A673 (cell line): ENCODE data around the gene ROBO4. TPM values are rescaled to one million over a fixed set of nuclear protein-coding genes. Genes with fewer than 3 reads are reported as not detected.

Source experiments
- BruUV-seq: library from RNA; stranded (reverse); fragments of 400-500 nt; replicated peaks from 2 replicates; lab custom pipeline; 2021; lab: Mats Ljungman, UMichigan
- CTCF ChIA-PET: fragments of 300-600 bp; sonication (Branson Sonifier 250); formaldehyde crosslinking; loops from one replicate; lab custom pipeline; 2022; ENCODE audit warnings: antibody characterized with exemption; lab: Charles Lee
- POLR2A ChIA-PET: fragments of 300-600 bp; sonication (Branson Sonifier 250); formaldehyde crosslinking; loops from one replicate; lab custom pipeline; 2022; ENCODE audit warnings: antibody characterized with exemption; ENCODE audit not compliant: low non-redundant PET; lab: Charles Lee
- DNase-seq: peaks from one replicate; pipeline ENCODE4 v3.0.0-alpha.2; 2015; ENCODE audit warnings: low spot score
- H3K27ac ChIP-seq: fragments of 200-600 bp; sonication (generic); 2 replicates; pipeline ENCODE4 v1.5.1; 2016; ENCODE audit warnings: mixed run types, low read depth, mild to moderate bottlenecking, mixed read lengths, antibody characterized with exemption, low read length; ENCODE audit not compliant: poor library complexity, severe bottlenecking
- H3K27me3 ChIP-seq: fragments of 200-600 bp; sonication (generic); replicated peaks from 2 replicates; pipeline ENCODE4 v1.6.1; 2017; ENCODE audit warnings: mixed run types, low read depth, mild to moderate bottlenecking, mixed read lengths, antibody characterized with exemption, low read length; ENCODE audit not compliant: insufficient read depth, poor library complexity
- H3K36me3 ChIP-seq: fragments of 200-600 bp; sonication (generic); 2 replicates; pipeline ENCODE4 v1.6.1; 2016; ENCODE audit warnings: mixed run types, mild to moderate bottlenecking, mixed read lengths, antibody characterized with exemption, low read length; ENCODE audit not compliant: insufficient read depth, poor library complexity, severe bottlenecking
- H3K4me1 ChIP-seq: fragments of 200-600 bp; sonication (generic); 2 replicates; pipeline ENCODE4 v1.6.1; 2017; ENCODE audit warnings: mixed run types, mild to moderate bottlenecking, mixed read lengths, antibody characterized with exemption, low read length; ENCODE audit not compliant: insufficient read depth, poor library complexity, severe bottlenecking
- H3K4me3 ChIP-seq: fragments of 200-600 bp; sonication (generic); 2 replicates; pipeline ENCODE4 v1.5.1; 2016; ENCODE audit warnings: low read depth, mixed run types, mild to moderate bottlenecking, mixed read lengths, low read length; ENCODE audit not compliant: poor library complexity, severe bottlenecking
- H3K9me3 ChIP-seq: fragments of 200-600 bp; sonication (generic); 2 replicates; pipeline ENCODE4 v1.6.1; 2016; ENCODE audit warnings: mixed run types, low read depth, mild to moderate bottlenecking, mixed read lengths, antibody characterized with exemption, low read length; ENCODE audit not compliant: poor library complexity, severe bottlenecking
- EZH2 ChIP-seq: fragments of 200-600 bp; sonication (generic); IDR thresholded peaks from 2 replicates; pipeline ENCODE4 v1.6.1; 2017; ENCODE audit warnings: borderline replicate concordance, low read depth, mild to moderate bottlenecking, mixed read lengths, antibody characterized with exemption, low read length; ENCODE audit not compliant: poor library complexity, severe bottlenecking
- intact Hi-C: fragments of 100-400 bp; cut with micrococcal nuclease; formaldehyde crosslinking; loops from one replicate; pipeline ENCODE4 v1.10.0; 2022; ENCODE audit not compliant: unreplicated experiment
- total RNA-seq: library from RNA; stranded (reverse); gene quantifications from 2 replicates; pipeline ENCODE4 v1.2.3, GENCODE V29; 2021
- TF ChIP-seq, protein P1 (sequence below): fragments of 300-800, 200-600 bp; sonication (generic); conservative IDR thresholded peaks from 2 replicates; pipeline ENCODE4 v1.5.1; 2017; ENCODE audit warnings: low read depth, mild to moderate bottlenecking, antibody characterized with exemption, low read length, moderate library complexity, mixed read lengths

The ROBO4 gene
- total RNA-seq, 1 experiment from 2014 or later: not detected

DNA sequence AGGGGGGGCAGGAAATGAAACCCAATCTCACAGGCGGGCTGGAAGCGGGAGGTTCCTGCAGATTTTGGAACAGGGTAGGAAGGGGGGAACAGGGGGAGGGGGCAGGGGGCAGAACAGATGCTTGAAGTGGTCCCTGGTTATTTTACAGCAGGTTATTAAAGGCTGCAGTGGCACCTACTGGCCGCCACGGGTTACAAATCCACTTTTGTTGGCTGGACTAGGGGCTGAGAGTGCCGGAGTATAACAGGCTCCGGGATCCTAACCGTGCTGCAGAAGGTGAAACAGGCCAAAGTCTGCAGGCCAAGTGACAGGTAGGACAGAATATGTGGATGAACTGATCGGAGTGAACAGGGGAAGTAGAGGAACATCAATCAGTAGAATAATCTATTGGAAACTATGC is 30.0 kb downstream of the ROBO4 start:
- TF ChIP-seq, protein P1, sequence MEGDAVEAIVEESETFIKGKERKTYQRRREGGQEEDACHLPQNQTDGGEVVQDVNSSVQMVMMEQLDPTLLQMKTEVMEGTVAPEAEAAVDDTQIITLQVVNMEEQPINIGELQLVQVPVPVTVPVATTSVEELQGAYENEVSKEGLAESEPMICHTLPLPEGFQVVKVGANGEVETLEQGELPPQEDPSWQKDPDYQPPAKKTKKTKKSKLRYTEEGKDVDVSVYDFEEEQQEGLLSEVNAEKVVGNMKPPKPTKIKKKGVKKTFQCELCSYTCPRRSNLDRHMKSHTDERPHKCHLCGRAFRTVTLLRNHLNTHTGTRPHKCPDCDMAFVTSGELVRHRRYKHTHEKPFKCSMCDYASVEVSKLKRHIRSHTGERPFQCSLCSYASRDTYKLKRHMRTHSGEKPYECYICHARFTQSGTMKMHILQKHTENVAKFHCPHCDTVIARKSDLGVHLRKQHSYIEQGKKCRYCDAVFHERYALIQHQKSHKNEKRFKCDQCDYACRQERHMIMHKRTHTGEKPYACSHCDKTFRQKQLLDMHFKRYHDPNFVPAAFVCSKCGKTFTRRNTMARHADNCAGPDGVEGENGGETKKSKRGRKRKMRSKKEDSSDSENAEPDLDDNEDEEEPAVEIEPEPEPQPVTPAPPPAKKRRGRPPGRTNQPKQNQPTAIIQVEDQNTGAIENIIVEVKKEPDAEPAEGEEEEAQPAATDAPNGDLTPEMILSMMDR: peak; percentile 55
- no peak for TF ChIP-seq EZH2
- BruUV-seq: no TSS peak
- Histone ChIP-seq H3K9me3 (no peaks in the 10 kb centered on the region), H3K27me3 (peaks cover 100% of the 10 kb centered on the region), H3K27ac (no peak overlapping the region), H3K36me3 (no peaks in the 10 kb centered on the region), H3K4me3 (no peak overlapping the region), H3K4me1 (peaks cover 8% of the 10 kb centered on the region)
- DNase-seq: peak; percentile 60
- intact Hi-C loops: loop anchor here (1.0 to 10.0 kb wide), 3 partner anchors 199 to 463 kb away; no protein-coding TSS in a partner anchor
- POLR2A ChIA-PET: no interaction called here
- CTCF ChIA-PET: interaction anchor here (0.6 to 1.1 kb wide), 3 partner anchors 9 to 249 kb away, joined by 3 to 5 read pairs (median 3); partner anchors contain the start of gene MSANTD2

DNA sequence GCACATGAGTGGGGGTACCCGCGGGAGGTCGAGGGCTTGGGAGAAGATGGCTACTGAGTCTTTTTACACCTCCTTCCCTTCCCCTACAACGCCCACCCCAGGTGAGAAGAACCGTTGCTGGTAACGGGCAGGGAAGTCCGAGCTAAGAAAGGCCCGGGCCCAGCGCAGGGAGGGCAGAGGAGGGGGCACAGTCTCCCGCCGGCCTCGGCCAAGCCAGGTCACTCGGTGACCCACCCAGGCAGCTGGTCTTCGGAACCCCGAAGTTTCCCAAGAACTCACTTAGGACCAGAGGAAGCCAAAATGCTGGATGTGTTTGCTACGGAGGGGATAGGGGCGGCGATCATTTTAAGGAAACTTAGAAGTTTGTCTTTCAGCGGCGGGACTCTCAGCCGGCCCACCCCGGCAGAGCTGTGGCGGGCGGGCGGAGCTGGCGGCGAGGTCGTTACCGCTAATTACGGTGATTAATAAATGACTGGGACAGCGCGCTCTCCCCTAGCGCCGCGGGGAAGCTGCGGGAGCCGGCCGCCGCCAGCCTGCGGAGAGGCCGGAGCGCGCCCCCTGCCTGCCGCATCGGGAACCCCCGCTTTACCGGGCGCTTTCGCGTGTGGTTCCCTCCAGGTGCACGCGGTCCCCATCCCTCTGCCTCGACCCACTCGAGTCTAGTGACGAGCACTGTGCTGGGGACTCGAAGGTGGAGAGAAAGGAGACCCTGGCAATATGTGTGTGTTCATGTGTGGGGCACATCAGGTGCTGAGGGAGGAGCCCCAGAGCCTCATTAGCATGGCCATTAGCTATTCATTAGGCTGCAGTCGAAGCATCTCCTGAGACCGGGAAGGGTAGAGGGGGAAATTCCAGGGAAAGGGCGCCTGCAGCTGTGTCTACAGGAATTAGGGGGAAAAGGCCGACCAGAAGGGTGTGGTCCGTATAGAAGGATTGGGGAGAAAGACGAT is 31.5 kb downstream of the ROBO4 start:
- peaks cover 93% of the 10 kb centered on the region for H3K27me3 ChIP-seq
- H3K9me3 ChIP-seq: no peaks in the 10 kb centered on the region
- peak; percentile 60 for DNase-seq
- peak overlapping the region; percentile 30 for H3K4me3 ChIP-seq
- BruUV-seq: no TSS peak
- no peak overlapping the region for H3K27ac ChIP-seq
- ChIA-PET POLR2A (no interaction called here), CTCF (interaction anchor here (0.7 to 2.0 kb wide), 6 partner anchors 10 to 449 kb away, joined by 3 to 9 read pairs (median 4); no protein-coding TSS in a partner anchor)
- intact Hi-C loops: loop anchor here (1.0 to 10.0 kb wide), 3 partner anchors 29 to 461 kb away; no protein-coding TSS in a partner anchor
- peaks cover 8% of the 10 kb centered on the region for H3K4me1 ChIP-seq
- TF ChIP-seq, protein P1: peak; percentile 92
- peak; percentile 91 for TF ChIP-seq EZH2
- no peaks in the 10 kb centered on the region for H3K36me3 ChIP-seq

DNA sequence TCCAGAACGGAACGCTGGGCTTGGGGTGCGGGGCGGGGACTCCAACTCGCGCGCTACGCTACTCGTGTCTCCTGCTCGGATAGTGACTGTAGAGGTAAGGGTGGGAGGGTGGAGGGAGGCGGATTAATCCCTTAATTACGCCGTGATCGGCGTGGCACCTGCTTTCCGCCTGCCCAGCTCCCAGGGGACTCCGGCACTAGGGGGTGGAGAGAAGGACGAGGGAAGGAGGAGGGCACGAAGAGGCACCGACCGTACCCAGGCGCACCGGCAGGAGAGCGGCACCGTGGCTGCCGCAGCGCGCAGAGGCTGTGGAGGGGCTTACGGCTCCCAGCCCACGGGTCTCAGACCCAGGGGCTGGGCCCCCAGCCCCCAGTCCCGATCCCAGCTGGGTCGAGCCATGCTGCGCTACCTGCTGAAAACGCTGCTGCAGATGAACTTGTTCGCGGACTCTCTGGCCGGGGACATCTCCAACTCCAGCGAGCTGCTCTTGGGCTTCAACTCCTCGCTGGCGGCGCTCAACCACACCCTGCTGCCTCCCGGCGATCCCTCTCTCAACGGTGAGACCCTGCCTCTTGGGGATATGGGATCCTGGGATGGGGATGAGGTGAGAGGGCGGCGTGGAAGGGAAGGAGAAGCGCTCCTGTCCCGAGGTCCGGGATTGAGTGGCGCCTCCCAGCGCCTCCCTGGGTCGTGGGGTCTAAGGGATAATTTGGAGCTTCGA is 32.3 kb downstream of the ROBO4 start, which contains the start of gene ROBO3:
Gene ROBO3 (plus strand): TSS at position 252 of the 721 bp plus-strand sequence. CDS start 146 bp downstream, at position 398.
- Histone ChIP-seq H3K4me1 (peaks cover 8% of the 10 kb centered on the region), H3K27ac (no peak within 1 kb of the TSS), H3K27me3 (peaks cover 90% of the 10 kb centered on the region), H3K9me3 (no peaks in the 10 kb centered on the region), H3K4me3 (peak within 1 kb of the TSS; percentile 30), H3K36me3 (no peaks in the 10 kb centered on the region)
- ChIA-PET CTCF (interaction anchor here (0.7 to 2.0 kb wide), 5 partner anchors 11 to 449 kb away, joined by 3 to 9 read pairs (median 4); no protein-coding TSS in a partner anchor), POLR2A (no interaction called here)
- no peak for TF ChIP-seq EZH2
- TF ChIP-seq, protein P1: no peak
- intact Hi-C loops: loop anchor here (10.0 kb wide), 1 partner anchor 461 kb away; no protein-coding TSS in a partner anchor
- DNase-seq: no peak
- BruUV-seq: no TSS peak
